OCI-LY7 (cell line): ENCODE measurements around the gene ATP6V0D1. TPM values are rescaled to one million over a fixed set of nuclear protein-coding genes. Genes with fewer than 3 reads are reported as not detected.

Source experiments
- BruUV-seq: library from RNA; stranded (reverse); fragments of 400-500 nt; replicated peaks from 2 replicates; lab custom pipeline; 2021; lab: Mats Ljungman, UMichigan
- CTCF ChIA-PET: fragments of 300-600 bp; sonication (Branson Sonifier 250); formaldehyde crosslinking; loops from one replicate; lab custom pipeline; 2022; ENCODE audit warnings: antibody characterized with exemption; ENCODE audit not compliant: unreplicated experiment; lab: Charles Lee
- POLR2A ChIA-PET: fragments of 300-600 bp; sonication (Branson Sonifier 250); formaldehyde crosslinking; loops from one replicate; lab custom pipeline; 2022; ENCODE audit warnings: antibody characterized with exemption; lab: Charles Lee
- DNase-seq: peaks from one replicate; pipeline ENCODE4 v3.0.0-alpha.2; 2015; ENCODE audit warnings: low spot score
- H2AFZ ChIP-seq: fragments of 200-600 bp; sonication (generic), shearing (Covaris generic); 2 replicates; pipeline ENCODE4 v1.6.1; 2014; ENCODE audit warnings: mild to moderate bottlenecking, antibody characterized with exemption, low read length, moderate library complexity
- H3K27ac ChIP-seq: fragments of 200-600 bp; sonication (generic); 2 replicates; pipeline ENCODE4 v1.5.1; 2014; ENCODE audit warnings: mixed run types, low read depth, mild to moderate bottlenecking, moderate library complexity, low read length, inconsistent platforms; ENCODE audit not compliant: poor library complexity, severe bottlenecking
- H3K36me3 ChIP-seq: fragments of 200-600 bp; sonication (generic); 2 replicates; pipeline ENCODE4 v1.6.1; 2014; ENCODE audit warnings: mild to moderate bottlenecking, antibody characterized with exemption, low read length, moderate library complexity, mixed read lengths; ENCODE audit not compliant: insufficient read depth
- H3K4me1 ChIP-seq: fragments of 200-600 bp; sonication (generic); 2 replicates; pipeline ENCODE4 v1.5.1; 2014; ENCODE audit warnings: mild to moderate bottlenecking, low read length; ENCODE audit not compliant: insufficient read depth, poor library complexity, severe bottlenecking
- H3K4me2 ChIP-seq: fragments of 200-600 bp; sonication (generic); 2 replicates; pipeline ENCODE4 v1.6.1; 2014; ENCODE audit warnings: mild to moderate bottlenecking, low read length
- H3K4me3 ChIP-seq: fragments of 200-600 bp; sonication (generic); 2 replicates; pipeline ENCODE4 v1.5.1; 2014; ENCODE audit warnings: mild to moderate bottlenecking, low read depth, low read length; ENCODE audit not compliant: poor library complexity, severe bottlenecking
- H3K79me2 ChIP-seq: fragments of 200-600 bp; sonication (generic); 2 replicates; pipeline ENCODE4 v1.6.1; 2016; ENCODE audit warnings: low read depth, mild to moderate bottlenecking, low read length, moderate library complexity, mixed read lengths; ENCODE audit not compliant: insufficient read depth
- H3K9me2 ChIP-seq: fragments of 200-600 bp; sonication (generic); 2 replicates; pipeline ENCODE4 v1.6.1; 2016; ENCODE audit warnings: mild to moderate bottlenecking, low read length, mixed read lengths; ENCODE audit not compliant: insufficient read depth
- H3K9me3 ChIP-seq: fragments of 200-600 bp; sonication (generic); 2 replicates; pipeline ENCODE4 v1.6.1; 2014; ENCODE audit warnings: mild to moderate bottlenecking, mixed run types, low read length, mixed read lengths
- H4K20me1 ChIP-seq: fragments of 200-600 bp; sonication (generic); 2 replicates; pipeline ENCODE4 v1.6.1; 2014; ENCODE audit warnings: mild to moderate bottlenecking, antibody characterized with exemption, low read length, moderate library complexity, mixed read lengths; ENCODE audit not compliant: insufficient read depth
- CTCF ChIP-seq: fragments of 200-600 bp; sonication (generic); conservative IDR thresholded peaks from 2 replicates; pipeline ENCODE4 v1.5.1; 2014; ENCODE audit warnings: mild to moderate bottlenecking, antibody characterized with exemption, low read length, moderate library complexity, mixed read lengths
- EZH2phosphoT487 ChIP-seq: fragments of 200-600 bp; sonication (generic); IDR thresholded peaks from 2 replicates; pipeline ENCODE4 v1.6.1; 2018; ENCODE audit warnings: low read depth, borderline replicate concordance, mild to moderate bottlenecking, mixed run types, antibody characterized with exemption, low read length, moderate library complexity, mixed read lengths
- intact Hi-C: fragments of 100-400 bp; cut with micrococcal nuclease; formaldehyde crosslinking; loops from one replicate; pipeline ENCODE4 v1.10.0; 2022; ENCODE audit not compliant: unreplicated experiment
- total RNA-seq, 2 experiments: library from RNA; depleted of rRNA in 1 of 2; stranded (reverse); fragments of >200 nt in 1 of 2; shearing (Covaris generic) in 1 of 2; gene quantifications; 2 replicates each; pipeline ENCODE4 v1.2.3, GENCODE V29; 2014 to 2022

Gene ATP6V0D1
- total RNA-seq, 2 experiments from 2014 or later: 24.4 to 38.0 TPM

GRCh38 chr16:67395458-67396158 lies 85.3 kb downstream of the ATP6V0D1 start:
- Histone ChIP-seq H3K4me1 (no peaks in the 10 kb centered on the region), H3K4me2 (no peak overlapping the region), H3K9me3 (no peaks in the 10 kb centered on the region), H3K79me2 (no peaks in the 10 kb centered on the region), H3K9me2 (no peaks in the 10 kb centered on the region), H3K36me3 (no peaks in the 10 kb centered on the region), H3K27ac (no peak overlapping the region), H3K4me3 (no peak overlapping the region), H4K20me1 (no peaks in the 10 kb centered on the region), H2AFZ (no peak overlapping the region)
- no TSS peak for BruUV-seq
- ChIA-PET POLR2A (no interaction called here), CTCF (no interaction called here)
- no peak for DNase-seq
- no peak for TF ChIP-seq CTCF
- TF ChIP-seq EZH2phosphoT487: no peak
- intact Hi-C loops: loop anchor here (5.0 kb wide), 2 partner anchors 48 to 118 kb away; partner anchors contain the start of gene PLEKHG4

GRCh38 chr16:67395105-67395457 lies 85.9 kb downstream of the ATP6V0D1 start:
- intact Hi-C loops: loop anchor here (5.0 kb wide), 2 partner anchors 48 to 118 kb away; partner anchors contain the start of gene PLEKHG4
- CTCF ChIA-PET: no interaction called here
- Histone ChIP-seq H3K79me2 (no peaks in the 10 kb centered on the region), H3K4me2 (no peak overlapping the region), H3K9me3 (no peaks in the 10 kb centered on the region), H3K36me3 (no peaks in the 10 kb centered on the region), H2AFZ (no peak overlapping the region), H3K4me3 (no peak overlapping the region), H3K9me2 (no peaks in the 10 kb centered on the region), H3K4me1 (no peaks in the 10 kb centered on the region), H4K20me1 (no peaks in the 10 kb centered on the region), H3K27ac (no peak overlapping the region)
- no TSS peak for BruUV-seq
- DNase-seq: no peak
- POLR2A ChIA-PET: no interaction called here
- no peak for TF ChIP-seq EZH2phosphoT487
- no peak for TF ChIP-seq CTCF
